GF-D8 (cell line): ENCODE measurements around the gene TLR8.

ENCODE experiments used
- DNase-seq: peaks from one replicate; lab custom pipeline; 2025; lab: John Stamatoyannopoulos, UW

Gene TLR8

GRCh38 chrX:12966151-12966550 lies 59.7 kb downstream of the TLR8 start:
- no peak for DNase-seq

GRCh38 chrX:12967711-12968465 lies 61.5 kb downstream of the TLR8 start:
- no peak for DNase-seq

GRCh38 chrX:12970691-12971202 lies 64.3 kb downstream of the TLR8 start:
- peak; percentile 74 for DNase-seq

GRCh38 chrX:12971282-12972003 lies 65.0 kb downstream of the TLR8 start:
- no peak for DNase-seq

- no peak for DNase-seq
Observed at GRCh38 chrX:12972243-12972642, 65.8 kb downstream of the TLR8 start.
